Transverse colon (tissue), 4 donors: ENCODE measurements around the gene COQ2. TPM values are rescaled to one million over a fixed set of nuclear protein-coding genes. Genes with fewer than 3 reads are reported as not detected.

Experiments
- DNase-seq: peaks from one replicate; pipeline ENCODE4 v3.0.0-alpha.2; 2019
- H3K27ac ChIP-seq, 4 donors: fragments of 200-600 bp; sonication (generic); 2 replicates each; pipeline ENCODE4 v1.5.1; 2016 to 2018; ENCODE audit warnings: inconsistent platforms in 4 of 4
- H3K27me3 ChIP-seq: fragments of 200-600 bp; sonication (generic); 2 replicates; pipeline ENCODE4 v1.5.1; 2017; ENCODE audit warnings: inconsistent platforms
- H3K36me3 ChIP-seq, 4 donors: fragments of 200-600 bp; sonication (generic); 2 replicates each; pipeline ENCODE4 v1.5.1; 2017 to 2019; ENCODE audit warnings: inconsistent platforms in 4 of 4
- H3K4me1 ChIP-seq, 4 donors: fragments of 200-600 bp; sonication (generic); 2 replicates each; pipeline ENCODE4 v1.5.1; 2017 to 2020; ENCODE audit warnings: inconsistent platforms in 4 of 4
- H3K4me3 ChIP-seq, 4 donors: fragments of 200-600 bp; sonication (generic); 1 replicate in 1 of 4; 2 replicates in 3 of 4; pipeline versions ENCODE4 v1.5.1 to v1.6.1; 2017 to 2019; ENCODE audit warnings: inconsistent platforms in 4 of 4
- H3K9me3 ChIP-seq, 2 donors: fragments of 200-600 bp; sonication (generic); 2 replicates each; pipeline ENCODE4 v1.5.1; 2017 to 2019; ENCODE audit warnings: inconsistent platforms in 2 of 2
- EP300 ChIP-seq: sonication (generic); formaldehyde crosslinking; IDR thresholded peaks from one replicate; pipeline ENCODE4 v1.6.1; 2017; ENCODE audit warnings: antibody characterized with exemption, low read depth
- POLR2A ChIP-seq: fragments of 450-650 bp; IDR thresholded peaks from one replicate; pipeline ENCODE4 v1.6.1; 2016; ENCODE audit warnings: antibody characterized with exemption, mild to moderate bottlenecking, moderate library complexity
- POLR2AphosphoS5 ChIP-seq, 3 donors: sonication (generic); formaldehyde crosslinking; IDR thresholded peaks; one replicate each; pipeline ENCODE4 v1.6.1; 2016; ENCODE audit warnings: antibody characterized with exemption in 3 of 3
- WGBS, 2 donors: methylation state at CpG; one replicate each; pipeline ENCODE4 v1.1.5; 2018; ENCODE audit warnings: low coverage in 1 of 2; 5-methylcytosine and 5-hydroxymethylcytosine counted together
- in situ Hi-C, 4 donors: fragments of 200-750 bp; cut with MboI; loops; one replicate each; pipeline versions ENCODE4 v1.15.0 to v1.15.1; 2017; ENCODE audit warnings: low sequenced_read_pairs in 3 of 4, low pct_ligation_motif_present in 1 of 4, low pct_unique_long_range_greater_than_20kb in 1 of 4
- intact Hi-C: fragments of 100-400 bp; cut with DNase I; formaldehyde crosslinking; loops from one replicate; pipeline ENCODE4 v1.15.1; 2023; ENCODE audit warnings: low total_unique reads
- total RNA-seq, 4 donors: library from RNA; depleted of rRNA; stranded (reverse); fragments of >200 nt; gene quantifications; one replicate each; pipeline ENCODE4 v1.1.0, GENCODE V29; 2016
- TF ChIP-seq, protein P1 (sequence below), 5 experiments: fragments of 200-600 bp in 3 of 5; fragments of 450-650 bp in 2 of 5; sonication (generic) in 3 of 5; IDR thresholded peaks; 1 replicate in 2 of 5; 2 replicates in 3 of 5; pipeline ENCODE4 v1.5.1; 2016 to 2017; ENCODE audit warnings: antibody characterized with exemption in 5 of 5, inconsistent platforms in 3 of 5, mild to moderate bottlenecking in 2 of 5, moderate library complexity in 1 of 5

The COQ2 gene
- total RNA-seq, 4 donors from 2014 or later: 0.75 to 14.4 (median 12.2) TPM

GRCh38 chr4:83261307-83261706, 23.3 kb downstream of the COQ2 start:
- intact Hi-C loops (loop anchor here (10.0 kb wide), 1 partner anchor 187 kb away; no protein-coding TSS in a partner anchor), in situ Hi-C loops (loop anchor here in 3 of 4 donors (10.0 to 25.0 kb wide), 4 partner anchors 174 to 799 kb away; partner anchors contain the start of gene THAP9 (in 1 of the 3))
- Histone ChIP-seq H3K27ac (peak overlapping the region; percentile 68 to 83 (median 74)), H3K4me1 (peaks cover 10 to 34% (median 30%) of the 10 kb centered on the region in 4 donors), H3K27me3 (no peaks in the 10 kb centered on the region), H3K9me3 (no peaks in the 10 kb centered on the region), H3K36me3 (no peaks in the 10 kb centered on the region), H3K4me3 (no peak overlapping the region)
- TF ChIP-seq, protein P1, sequence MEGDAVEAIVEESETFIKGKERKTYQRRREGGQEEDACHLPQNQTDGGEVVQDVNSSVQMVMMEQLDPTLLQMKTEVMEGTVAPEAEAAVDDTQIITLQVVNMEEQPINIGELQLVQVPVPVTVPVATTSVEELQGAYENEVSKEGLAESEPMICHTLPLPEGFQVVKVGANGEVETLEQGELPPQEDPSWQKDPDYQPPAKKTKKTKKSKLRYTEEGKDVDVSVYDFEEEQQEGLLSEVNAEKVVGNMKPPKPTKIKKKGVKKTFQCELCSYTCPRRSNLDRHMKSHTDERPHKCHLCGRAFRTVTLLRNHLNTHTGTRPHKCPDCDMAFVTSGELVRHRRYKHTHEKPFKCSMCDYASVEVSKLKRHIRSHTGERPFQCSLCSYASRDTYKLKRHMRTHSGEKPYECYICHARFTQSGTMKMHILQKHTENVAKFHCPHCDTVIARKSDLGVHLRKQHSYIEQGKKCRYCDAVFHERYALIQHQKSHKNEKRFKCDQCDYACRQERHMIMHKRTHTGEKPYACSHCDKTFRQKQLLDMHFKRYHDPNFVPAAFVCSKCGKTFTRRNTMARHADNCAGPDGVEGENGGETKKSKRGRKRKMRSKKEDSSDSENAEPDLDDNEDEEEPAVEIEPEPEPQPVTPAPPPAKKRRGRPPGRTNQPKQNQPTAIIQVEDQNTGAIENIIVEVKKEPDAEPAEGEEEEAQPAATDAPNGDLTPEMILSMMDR (IDR thresholded peaks at IDR 0.05): peak in 3 of 5 experiments; percentile 9 to 40 (median 15)
- no peak for TF ChIP-seq POLR2A
- TF ChIP-seq POLR2AphosphoS5 (IDR thresholded peaks at IDR 0.05): peak in 1 of 3 donors; percentile 67
- no peak for TF ChIP-seq EP300
- peak; percentile 82 for DNase-seq
- 61 to 80% methylated on average over 1 to 5 of the region's 5 CpGs for WGBS, 2 donors

- WGBS, 2 donors: 94 to 100% methylated on average over 1 of the region's 1 CpG
- no peaks in the 10 kb centered on the region for H3K36me3 ChIP-seq
- TF ChIP-seq, protein P1 (IDR thresholded peaks at IDR 0.05): no peak
- TF ChIP-seq POLR2AphosphoS5 (IDR thresholded peaks at IDR 0.05) (no peak), EP300 (no peak), POLR2A (no peak)
- H3K4me3 ChIP-seq: no peak overlapping the region
- peak overlapping the region in 1 of 4 donors; percentile 68 for H3K27ac ChIP-seq
- no peaks in the 10 kb centered on the region for H3K27me3 ChIP-seq
- no peak for DNase-seq
- no peaks in the 10 kb centered on the region for H3K9me3 ChIP-seq
- H3K4me1 ChIP-seq: peaks cover 15 to 49% (median 42%) of the 10 kb centered on the region in 4 donors
- in situ Hi-C loops (loop anchor here (10.0 to 25.0 kb wide), 5 partner anchors 172 to 797 kb away; partner anchors contain the start of gene THAP9 (in 1 of the 4)), intact Hi-C loops (no loop called here)
These were observed 25.0 kb downstream of the COQ2 start for GRCh38 chr4:83259586-83259985.

- Histone ChIP-seq H3K27ac (peak overlapping the region in 1 of 4 donors; percentile 16), H3K4me1 (peaks cover 15 to 50% (median 43%) of the 10 kb centered on the region in 4 donors), H3K4me3 (no peak overlapping the region), H3K27me3 (no peaks in the 10 kb centered on the region), H3K36me3 (no peaks in the 10 kb centered on the region), H3K9me3 (no peaks in the 10 kb centered on the region)
- in situ Hi-C loops: loop anchor here (10.0 to 25.0 kb wide), 5 partner anchors 171 to 796 kb away; partner anchors contain the start of gene THAP9 (in 1 of the 4)
- intact Hi-C loops: no loop called here
- no peak for DNase-seq
- TF ChIP-seq EP300 (no peak), POLR2A (no peak), POLR2AphosphoS5 (IDR thresholded peaks at IDR 0.05) (no peak)
- TF ChIP-seq, protein P1 (IDR thresholded peaks at IDR 0.05): no peak
These were observed 26.1 kb downstream of the COQ2 start for GRCh38 chr4:83258461-83258860.

GRCh38 chr4:83257811-83258210, 26.8 kb downstream of the COQ2 start:
- 90 to 93% methylated on average over 3 to 7 of the region's 7 CpGs for WGBS, 2 donors
- in situ Hi-C loops: loop anchor here (10.0 to 25.0 kb wide), 5 partner anchors 171 to 796 kb away; partner anchors contain the start of gene THAP9 (in 1 of the 4)
- no peaks in the 10 kb centered on the region for H3K9me3 ChIP-seq
- TF ChIP-seq EP300: no peak
- no peak for TF ChIP-seq POLR2AphosphoS5 (IDR thresholded peaks at IDR 0.05)
- TF ChIP-seq, protein P1 (IDR thresholded peaks at IDR 0.05): no peak
- TF ChIP-seq POLR2A: no peak
- H3K27ac ChIP-seq: peak overlapping the region; percentile 16 to 78 (median 46)
- intact Hi-C loops: no loop called here
- no peak overlapping the region for H3K4me3 ChIP-seq
- H3K4me1 ChIP-seq: peaks cover 15 to 53% (median 42%) of the 10 kb centered on the region in 4 donors
- no peaks in the 10 kb centered on the region for H3K36me3 ChIP-seq
- DNase-seq: no peak
- H3K27me3 ChIP-seq: no peaks in the 10 kb centered on the region
